ENCODE measurements around the gene SNX5. TPM values are rescaled to one million over a fixed set of nuclear protein-coding genes. Genes with fewer than 3 reads are reported as not detected.

The SNX5 gene
- total RNA-seq, 1 donor from 2014 or later: 159 TPM

DNA sequence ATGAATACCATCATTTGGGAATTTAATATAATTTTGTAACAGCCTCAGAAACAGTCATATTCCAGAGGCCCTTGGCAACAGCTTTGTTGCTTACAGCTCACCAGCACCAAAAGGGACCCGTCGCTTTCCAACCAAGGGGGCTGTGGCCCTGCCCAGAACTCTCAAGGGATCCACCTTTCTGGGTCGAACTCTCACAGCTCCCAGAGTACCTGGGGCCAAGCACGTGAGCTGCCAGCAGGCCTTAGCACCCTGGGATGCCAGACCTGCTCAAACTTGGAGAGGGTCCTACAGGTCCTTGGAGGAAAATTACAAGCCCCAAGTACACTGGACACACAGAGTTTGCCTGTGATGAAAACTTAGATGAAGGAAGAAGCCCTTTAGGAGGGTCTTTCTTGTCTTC is 66.6 kb downstream of the SNX5 start:
- no peak for DNase-seq (ENCODE audit: extremely low spot score in 2 of 2)
- Histone ChIP-seq H3K4me1 (no peaks in the 10 kb centered on the region), H3K27me3 (no peaks in the 10 kb centered on the region), H3K9me3 (no peaks in the 10 kb centered on the region), H3K4me3 (no peak overlapping the region), H3K36me3 (no peaks in the 10 kb centered on the region), H3K27ac (no peak overlapping the region)
- TF ChIP-seq POLR2A (IDR thresholded peaks at IDR 0.05) (no peak), POLR2AphosphoS5 (IDR thresholded peaks at IDR 0.05; ENCODE audit: insufficient read depth in 1 of 2, low read depth in 1 of 2) (no peak), CTCF (IDR thresholded peaks at IDR 0.05) (no peak)
- intact Hi-C loops (cut with DNase I): no loop called here

- Histone ChIP-seq H3K4me1 (peaks cover 5% of the 10 kb centered on the region), H3K27ac (no peak overlapping the region), H3K27me3 (no peaks in the 10 kb centered on the region), H3K4me3 (no peak overlapping the region), H3K36me3 (no peaks in the 10 kb centered on the region), H3K9me3 (no peaks in the 10 kb centered on the region)
- DNase-seq (ENCODE audit: extremely low spot score in 2 of 2): no peak
- TF ChIP-seq POLR2AphosphoS5 (IDR thresholded peaks at IDR 0.05; ENCODE audit: insufficient read depth in 1 of 2, low read depth in 1 of 2) (peak in 1 of 2 donors; percentile 57), CTCF (IDR thresholded peaks at IDR 0.05) (peak; percentile 43 to 96 (median 90)), POLR2A (IDR thresholded peaks at IDR 0.05) (no peak)
- intact Hi-C loops (cut with DNase I): loop anchor here (5.0 to 10.0 kb wide), 2 partner anchors 216 to 364 kb away; partner anchors contain the start of genes BFSP1 and RRBP1
Measured at GRCh38 chr20:17898548-17898994, 70.0 kb downstream of the SNX5 start.

- H3K4me1 ChIP-seq: peaks cover 5% of the 10 kb centered on the region
- H3K4me3 ChIP-seq: no peak overlapping the region
- DNase-seq (ENCODE audit: extremely low spot score in 2 of 2): no peak
- intact Hi-C loops (cut with DNase I): loop anchor here (5.0 to 10.0 kb wide), 2 partner anchors 215 to 363 kb away; partner anchors contain the start of genes BFSP1 and RRBP1
- H3K27me3 ChIP-seq: no peaks in the 10 kb centered on the region
- no peak overlapping the region for H3K27ac ChIP-seq
- no peak for TF ChIP-seq CTCF (IDR thresholded peaks at IDR 0.05)
- no peak for TF ChIP-seq POLR2AphosphoS5 (IDR thresholded peaks at IDR 0.05; ENCODE audit: insufficient read depth in 1 of 2, low read depth in 1 of 2)
- no peak for TF ChIP-seq POLR2A (IDR thresholded peaks at IDR 0.05)
- H3K9me3 ChIP-seq: no peaks in the 10 kb centered on the region
- no peaks in the 10 kb centered on the region for H3K36me3 ChIP-seq
Measured at GRCh38 chr20:17897566-17898307, 70.9 kb downstream of the SNX5 start.

- TF ChIP-seq POLR2A (IDR thresholded peaks at IDR 0.05) (no peak), POLR2AphosphoS5 (IDR thresholded peaks at IDR 0.05; ENCODE audit: insufficient read depth in 1 of 2, low read depth in 1 of 2) (no peak)
- peak overlapping the region; percentile 86 for H3K27ac ChIP-seq
- no peak for DNase-seq (ENCODE audit: extremely low spot score in 2 of 2)
Measured at GRCh38 chr20:17896771-17897369, 71.7 kb downstream of the SNX5 start.

GRCh38 chr20:17896193-17896723 is 72.3 kb downstream of the SNX5 start:
- Histone ChIP-seq H3K4me1 (peaks cover 5% of the 10 kb centered on the region), H3K4me3 (peak overlapping the region in 1 of 2 donors; percentile 49), H3K36me3 (no peaks in the 10 kb centered on the region), H3K27me3 (no peaks in the 10 kb centered on the region), H3K27ac (peak overlapping the region; percentile 86), H3K9me3 (no peaks in the 10 kb centered on the region)
- TF ChIP-seq POLR2A (IDR thresholded peaks at IDR 0.05) (no peak), POLR2AphosphoS5 (IDR thresholded peaks at IDR 0.05; ENCODE audit: insufficient read depth in 1 of 2, low read depth in 1 of 2) (peak in 1 of 2 donors; percentile 89)
- DNase-seq (ENCODE audit: extremely low spot score in 2 of 2): no peak
- intact Hi-C loops (cut with DNase I): loop anchor here (5.0 to 10.0 kb wide), 2 partner anchors 214 to 361 kb away; partner anchors contain the start of genes BFSP1 and RRBP1

More at GRCh38 chr20:17896771-17897369, 71.7 kb downstream of the SNX5 start:
- Histone ChIP-seq H3K9me3 (no peaks in the 10 kb centered on the region), H3K4me3 (no peak overlapping the region), H3K36me3 (no peaks in the 10 kb centered on the region), H3K27me3 (no peaks in the 10 kb centered on the region), H3K4me1 (peaks cover 5% of the 10 kb centered on the region)
- intact Hi-C loops (cut with DNase I): loop anchor here (5.0 to 10.0 kb wide), 2 partner anchors 215 to 362 kb away; partner anchors contain the start of genes BFSP1 and RRBP1
